HG03103 (cell line): ENCODE results near the gene ZBTB21.
"Not testable (repeated sequence)": the region's sequence is repeated elsewhere in the genome, so short reads cannot be mapped to it uniquely, and the experiment has no call there.

ENCODE experiments used
- ATAC-seq: cut with Tn5 transposase; IDR thresholded peaks from one replicate; pipeline ENCODE4 v1.9.1; 2021; ENCODE audit warnings: low read depth; ENCODE audit not compliant: unreplicated experiment

ZBTB21 gene

DNA sequence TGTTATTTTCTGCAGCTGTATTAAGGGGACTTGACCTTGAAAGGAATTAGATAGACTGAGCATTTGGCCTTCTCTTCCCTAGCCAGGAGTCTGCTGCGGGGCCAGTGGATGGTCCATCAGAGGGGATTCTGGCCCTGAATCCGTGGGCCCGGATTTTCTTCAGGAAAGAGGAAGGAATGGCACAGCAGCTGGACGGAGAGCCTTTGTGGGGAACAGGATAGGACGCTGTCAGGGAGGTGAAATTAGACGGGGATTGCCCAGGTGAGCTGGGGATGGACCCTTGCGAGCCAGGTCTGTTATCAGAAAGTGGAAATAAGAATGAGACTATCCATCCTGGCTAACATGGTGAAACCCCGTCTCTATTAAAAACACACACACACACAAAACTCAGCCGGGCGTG lies 54.6 kb downstream of the ZBTB21 start:
- ATAC-seq = no peak

DNA sequence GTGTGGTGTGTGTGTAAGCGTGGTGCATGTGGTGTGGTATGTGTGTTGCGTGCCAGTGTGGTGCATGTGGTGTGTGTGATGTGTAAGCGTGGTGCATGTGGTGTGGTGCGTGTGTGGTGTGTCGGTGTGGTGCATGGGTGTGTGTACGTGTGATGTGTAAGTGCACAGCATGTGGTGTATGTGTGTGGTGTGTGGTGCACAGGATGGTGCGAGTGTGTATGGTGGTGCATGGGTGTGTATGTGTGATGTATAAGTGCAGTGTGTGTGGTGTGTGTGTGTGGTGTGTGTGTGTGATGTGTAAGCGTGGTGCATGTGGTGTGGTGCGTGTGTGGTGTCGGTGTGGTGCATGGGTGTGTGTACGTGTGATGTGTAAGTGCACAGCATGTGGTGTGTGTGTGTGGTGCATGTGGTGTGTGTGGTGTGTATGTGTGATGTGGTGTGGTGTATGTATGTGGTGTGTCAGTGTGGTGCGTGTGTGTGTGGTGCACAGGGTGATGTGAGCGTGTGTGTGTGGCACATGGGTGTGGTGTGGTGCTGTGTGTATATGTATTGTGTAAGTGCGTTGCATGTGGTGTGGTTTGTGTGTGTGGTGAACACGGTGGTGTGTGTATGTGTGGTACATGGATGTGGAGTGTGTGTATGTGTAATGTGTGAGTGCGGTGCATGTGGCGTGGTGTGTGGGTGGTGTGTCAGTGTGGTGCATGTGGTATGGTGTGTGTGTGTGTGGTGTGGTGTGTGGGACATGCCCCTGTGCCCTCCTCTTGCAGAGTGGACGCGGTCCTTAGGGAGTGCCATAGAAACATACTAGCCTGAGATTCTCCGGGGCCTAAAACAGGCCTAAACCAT lies 55.3 kb downstream of the ZBTB21 start:
- ATAC-seq = no peak

DNA sequence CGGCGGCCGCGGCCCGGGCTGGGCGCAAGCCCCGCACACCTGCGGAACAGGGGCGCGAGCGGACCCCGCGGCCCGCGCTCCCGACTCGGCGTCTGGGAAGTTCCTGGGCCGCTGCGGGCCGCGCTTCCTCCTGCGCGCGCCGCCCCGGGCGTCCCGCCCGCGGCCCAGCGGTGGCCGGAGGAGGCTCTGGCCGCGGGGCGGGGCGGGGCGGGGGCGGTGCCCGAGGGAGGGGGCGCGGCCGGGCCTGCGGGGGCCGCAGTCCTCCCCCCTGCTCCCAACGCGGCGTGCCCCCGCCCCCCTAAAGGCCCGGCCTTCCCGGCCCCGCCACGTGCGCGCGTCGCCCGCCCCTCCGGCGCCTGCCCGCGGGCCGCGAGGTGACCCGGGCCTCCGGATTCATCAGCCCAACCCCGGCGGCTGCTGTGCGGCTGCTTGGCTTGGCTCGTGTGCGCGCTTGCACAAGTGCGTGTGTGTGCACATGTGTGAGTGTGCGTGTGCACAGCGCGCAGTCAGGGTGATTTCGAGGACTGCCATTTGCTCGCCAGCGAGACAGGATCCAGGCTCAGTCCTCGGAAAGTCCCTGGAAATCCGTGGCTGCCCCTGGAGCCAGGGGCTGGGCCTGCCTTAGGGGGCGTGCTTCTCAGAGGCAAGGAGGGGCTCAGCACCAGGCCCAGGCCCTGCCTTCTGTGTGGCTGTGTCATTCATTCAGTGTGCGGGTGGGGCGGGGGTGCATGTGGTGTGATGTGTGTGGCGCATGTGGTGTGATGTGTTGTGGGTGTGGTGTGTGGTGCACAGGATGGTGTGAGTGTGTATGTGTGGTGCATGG lies 56.1 kb downstream of the ZBTB21 start, which contains the start of gene C2CD2:
TSS of gene C2CD2 (minus strand) at position 188 of the 823 bp plus-strand sequence. CDS start 370 bp downstream, outside the sequence.
- peak; percentile 39 for ATAC-seq

DNA sequence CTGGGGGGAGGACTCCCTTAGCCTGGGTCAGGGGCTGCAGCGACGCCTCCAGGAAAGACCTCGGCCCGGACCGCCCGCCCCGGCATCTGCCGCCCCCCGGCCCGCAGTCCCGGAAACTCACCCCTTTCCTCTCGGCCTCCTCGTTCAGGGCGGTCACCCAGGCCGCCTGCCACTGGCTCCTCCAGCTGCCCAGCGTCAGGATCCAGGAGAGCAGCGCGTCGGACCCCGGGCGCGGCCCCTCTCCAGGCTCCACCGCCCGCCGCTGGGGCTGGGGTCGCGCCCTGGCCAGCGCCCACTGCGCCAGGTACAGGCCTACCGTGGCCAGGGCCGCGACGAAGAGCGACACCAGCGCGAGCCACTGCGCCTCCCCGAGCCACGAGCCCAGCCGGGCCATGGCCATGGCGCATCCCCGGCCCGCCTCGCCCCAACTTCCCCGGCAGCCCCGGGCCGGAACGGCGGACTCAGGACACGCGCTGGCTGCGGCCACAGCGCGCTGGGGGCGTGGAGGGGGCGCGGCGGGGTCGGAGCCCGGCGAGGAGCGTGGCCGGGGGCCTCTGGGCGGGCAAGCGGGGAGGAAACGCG lies 56.8 kb downstream of the ZBTB21 start:
- ATAC-seq = peak; percentile 27

DNA sequence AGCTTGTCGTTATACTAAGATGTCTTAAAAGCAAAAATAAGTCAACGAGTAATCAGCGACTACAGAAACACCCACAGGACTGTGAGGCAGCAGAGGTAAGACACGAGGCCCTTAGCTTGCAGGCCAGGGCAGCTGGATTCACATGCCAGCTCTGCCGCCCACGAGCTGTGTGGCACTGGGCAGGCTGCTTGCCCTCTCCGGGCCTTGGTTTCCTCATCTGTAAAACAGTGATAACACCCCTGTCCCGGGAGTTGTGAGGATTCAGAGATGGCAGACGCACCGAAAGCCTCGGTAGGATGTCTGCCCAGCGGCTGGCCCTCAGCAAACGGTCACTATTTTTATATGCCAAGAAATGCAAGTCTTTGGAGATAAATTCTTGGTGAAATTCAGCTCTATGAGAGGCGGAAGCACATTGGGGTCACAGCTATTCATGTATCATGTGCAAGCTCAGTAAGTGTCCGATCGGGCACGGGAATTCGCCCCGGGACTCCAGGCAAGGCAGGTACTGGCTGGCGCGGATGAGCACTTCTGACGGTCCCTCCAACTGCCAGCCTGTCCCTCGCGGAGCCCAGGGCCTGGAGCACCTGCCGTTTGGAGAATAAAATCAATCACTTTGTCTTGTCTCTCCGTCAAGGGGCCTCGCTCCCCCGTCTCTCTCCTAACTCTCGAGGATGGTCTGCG lies 57.5 kb downstream of the ZBTB21 start:
- no peak for ATAC-seq

DNA sequence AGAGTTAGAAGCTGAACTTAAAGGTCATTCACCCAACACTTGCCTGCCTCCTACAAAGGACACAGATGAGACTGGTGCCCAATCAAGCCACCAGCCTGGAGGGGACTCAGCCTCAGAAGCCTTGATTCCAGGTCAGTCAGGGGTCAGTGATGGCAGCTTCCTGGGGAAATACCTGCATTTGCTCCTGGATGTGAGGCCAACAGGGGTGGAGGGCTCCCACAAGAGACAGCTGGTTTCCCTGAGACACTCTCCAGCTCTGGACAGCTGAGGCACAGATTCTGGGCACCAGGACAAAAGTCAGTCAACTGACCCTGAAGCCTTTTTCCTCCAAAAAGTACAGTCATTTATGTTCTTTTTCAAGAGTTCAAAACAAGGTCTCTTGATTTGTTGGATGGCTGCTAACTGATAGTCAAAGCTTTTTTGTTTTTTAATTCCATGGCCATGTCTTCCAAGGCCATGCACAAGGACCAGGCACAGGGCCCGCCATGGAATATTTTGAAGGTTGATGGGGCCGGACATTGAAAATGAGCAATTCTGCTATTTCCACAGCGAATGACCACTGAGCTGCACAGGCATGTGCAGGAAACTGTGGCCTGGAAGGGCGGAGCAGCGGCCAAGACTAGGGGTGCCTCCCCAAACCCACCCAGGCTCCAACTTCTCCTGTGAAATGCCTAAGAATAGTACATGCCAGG lies 58.1 kb downstream of the ZBTB21 start:
- ATAC-seq = no peak

DNA sequence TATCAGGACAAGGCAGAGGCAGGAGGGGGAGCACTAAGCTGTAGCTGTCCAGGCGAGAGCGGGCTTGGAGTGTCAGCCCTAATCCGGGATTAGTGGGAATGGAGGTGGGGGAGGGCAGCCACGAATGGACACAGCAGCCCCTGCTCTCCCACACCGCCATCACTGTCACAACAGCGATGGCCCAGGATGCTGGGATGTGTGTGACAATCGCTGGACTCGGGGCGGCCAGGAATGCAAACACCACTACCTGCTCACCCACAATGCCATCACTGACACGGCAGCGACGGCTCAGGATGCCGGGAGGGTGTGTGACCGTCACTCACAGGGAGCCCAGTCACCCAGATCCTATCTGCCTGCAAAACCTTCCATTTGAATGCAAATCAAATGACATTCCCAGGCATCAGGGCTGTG lies 59.2 kb downstream of the ZBTB21 start:
- ATAC-seq = no peak

DNA sequence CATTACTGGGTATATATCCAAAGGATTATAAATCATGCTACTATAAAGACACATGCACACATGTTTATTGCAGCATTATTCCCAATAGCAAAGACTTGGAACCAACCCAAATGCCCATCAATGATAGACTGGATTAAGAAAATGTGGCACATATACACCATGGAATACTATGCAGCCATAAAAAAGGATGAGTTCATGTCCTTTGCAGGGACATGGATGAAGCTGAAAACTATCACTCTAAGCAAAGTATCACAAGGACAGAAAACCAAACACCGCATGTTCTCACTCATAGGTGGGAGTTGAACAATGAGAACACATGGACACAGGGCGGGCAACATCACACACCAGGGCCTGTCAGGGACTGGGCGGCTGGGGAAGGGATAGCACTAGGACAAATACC lies 60.5 kb downstream of the ZBTB21 start:
- ATAC-seq = not testable (repeated sequence)

DNA sequence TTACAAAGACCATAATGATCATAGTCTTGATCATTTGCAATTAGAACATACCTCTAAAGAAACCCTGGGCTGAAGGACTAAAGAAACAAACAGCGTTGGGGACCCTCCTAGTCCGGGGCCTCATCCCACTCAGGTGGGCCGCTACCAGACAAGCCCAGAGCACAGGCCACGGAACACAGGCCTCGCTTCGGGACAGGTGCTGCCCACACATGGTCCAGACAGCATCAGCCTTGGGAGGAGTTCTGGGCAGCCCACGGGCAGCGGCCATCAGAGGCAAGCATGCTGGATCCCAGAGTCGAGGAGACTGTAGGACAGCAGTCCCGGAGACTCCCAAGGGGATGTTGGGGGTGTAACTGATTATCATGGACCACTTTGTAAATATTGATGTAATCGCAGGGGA lies 61.3 kb downstream of the ZBTB21 start:
- ATAC-seq = no peak

DNA sequence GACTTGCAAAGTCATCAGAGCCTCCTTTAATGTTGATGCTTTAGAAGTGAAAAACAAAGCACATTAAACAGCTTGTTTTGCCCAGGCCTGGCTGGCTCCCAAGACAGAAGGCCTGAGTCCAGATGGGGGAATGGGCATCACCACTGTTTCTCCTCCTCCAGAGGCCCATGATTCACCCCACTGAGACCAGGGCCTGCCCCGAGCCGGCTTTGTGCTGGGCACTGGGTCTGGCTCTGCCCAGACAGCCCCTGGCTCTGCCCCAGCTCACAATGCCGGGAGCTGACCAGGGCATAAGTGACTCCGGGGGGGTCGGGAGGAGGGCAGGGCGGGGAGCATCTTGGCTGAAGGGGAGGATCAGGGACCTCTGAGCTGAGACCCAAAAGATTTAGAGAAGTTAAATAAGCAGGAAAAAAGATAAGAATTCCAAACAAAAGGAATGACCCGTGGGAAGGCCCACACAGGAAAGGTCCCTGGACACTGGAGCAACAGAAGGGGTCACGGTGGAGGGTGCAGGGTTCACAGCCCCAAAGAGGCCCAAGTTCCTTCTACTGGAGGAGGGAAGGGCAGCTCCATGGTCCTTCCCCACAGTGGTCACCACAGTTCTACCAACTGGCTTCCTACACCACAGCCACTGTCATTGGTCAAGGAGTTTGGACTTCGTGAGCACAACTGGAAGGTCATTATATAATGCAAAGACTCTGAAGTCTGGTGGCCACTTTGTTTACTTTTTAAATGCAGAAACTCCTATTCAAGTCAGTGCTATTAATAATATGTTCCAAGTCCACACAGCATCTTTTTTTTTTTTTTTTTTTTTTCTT lies 61.9 kb downstream of the ZBTB21 start:
- no peak for ATAC-seq

DNA sequence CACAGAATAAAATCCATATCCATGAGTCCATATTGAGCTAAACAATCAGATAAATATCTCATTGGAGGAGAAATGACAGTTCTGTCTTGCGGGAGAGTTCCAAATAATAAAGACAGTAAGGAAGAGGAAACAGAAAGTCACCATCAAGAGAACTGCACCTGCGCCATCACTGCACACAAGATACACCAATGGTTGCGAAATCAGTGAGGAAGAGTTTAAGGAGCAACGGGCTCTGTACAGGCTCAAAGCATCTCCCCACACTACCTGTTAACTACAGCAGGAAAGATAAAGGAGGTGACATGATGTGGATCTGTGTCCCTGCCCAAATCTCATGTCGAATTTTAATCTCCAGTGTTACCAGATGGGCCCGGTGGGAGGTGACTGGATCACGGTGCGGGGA lies 64.2 kb downstream of the ZBTB21 start:
- no peak for ATAC-seq

DNA sequence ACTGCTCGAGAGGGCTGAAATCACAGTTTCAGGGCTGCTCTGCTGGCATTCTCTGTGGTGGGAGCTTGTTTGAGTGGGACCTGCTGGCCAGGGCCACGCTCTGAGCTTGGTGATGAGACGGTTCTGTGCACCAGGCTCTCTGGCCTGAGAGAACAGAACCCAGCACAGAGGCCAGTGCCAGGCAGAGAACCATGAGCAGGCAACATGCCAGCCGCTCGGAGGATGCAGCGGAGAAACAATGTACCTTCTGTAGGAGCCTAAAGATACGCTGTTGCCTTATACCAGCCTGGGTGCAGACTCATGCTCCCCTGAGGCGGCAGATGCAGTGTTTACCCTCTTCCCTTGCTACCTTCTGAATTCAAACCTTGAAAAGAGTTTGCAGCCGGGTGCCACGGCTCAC lies 66.3 kb downstream of the ZBTB21 start:
- no peak for ATAC-seq

DNA sequence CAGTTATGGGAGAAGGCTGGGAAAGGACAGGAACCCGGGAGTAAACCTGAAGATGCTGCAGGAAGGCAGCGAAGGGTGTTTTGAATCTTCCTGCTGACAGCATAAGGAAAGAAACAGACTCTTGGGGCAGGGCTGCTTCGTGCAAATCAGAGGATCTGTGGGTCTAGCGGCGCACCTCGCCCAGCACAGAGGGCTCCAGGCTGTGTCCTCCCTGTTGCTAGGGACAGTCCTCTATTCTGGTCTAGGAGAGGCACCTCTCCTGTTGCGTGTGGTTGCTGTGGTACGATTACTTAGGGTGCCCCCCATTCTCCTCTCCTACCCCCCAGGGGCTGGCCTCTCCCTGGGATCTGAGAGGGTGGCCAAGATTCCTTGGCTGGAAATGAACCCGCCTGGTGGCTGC lies 67.7 kb downstream of the ZBTB21 start:
- ATAC-seq = no peak

DNA sequence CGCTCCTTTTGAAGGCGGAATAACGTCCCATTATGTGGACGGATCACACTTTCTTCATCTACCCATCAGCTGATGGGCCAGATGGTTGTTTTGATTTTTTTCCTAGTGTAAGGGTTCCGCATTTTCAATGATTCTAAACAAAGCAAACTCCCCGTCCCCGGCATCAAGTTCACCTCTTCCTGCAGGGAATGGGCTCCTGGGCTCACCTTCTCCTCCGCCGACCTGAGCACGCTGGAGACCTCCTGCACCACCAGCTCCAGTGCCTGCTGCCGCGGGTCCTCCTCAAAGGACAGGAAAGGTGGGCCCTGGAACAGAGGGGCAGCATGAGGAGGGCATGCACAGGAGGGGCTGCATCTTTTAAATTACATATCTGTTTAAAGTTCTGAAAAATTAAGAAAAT lies 68.2 kb downstream of the ZBTB21 start:
- ATAC-seq = no peak

DNA sequence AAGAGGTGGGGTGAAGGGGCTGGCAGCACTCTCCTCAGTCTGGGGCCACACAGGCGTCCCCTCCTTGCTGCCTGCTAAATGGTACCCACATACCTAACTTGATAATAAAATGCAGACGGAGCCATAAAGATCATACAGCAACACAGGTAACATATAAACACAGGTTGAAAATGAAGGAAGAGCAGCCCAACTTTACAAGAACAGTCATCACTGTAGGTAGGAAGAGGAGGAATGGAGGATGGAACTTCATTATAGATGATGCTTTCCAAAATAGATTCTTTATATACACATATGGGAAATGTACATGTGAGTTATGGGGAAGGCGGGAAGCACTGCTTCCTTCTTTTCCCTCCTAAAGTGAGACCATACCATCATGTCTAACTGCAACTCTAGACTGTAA lies 69.7 kb downstream of the ZBTB21 start:
- ATAC-seq = no peak

DNA sequence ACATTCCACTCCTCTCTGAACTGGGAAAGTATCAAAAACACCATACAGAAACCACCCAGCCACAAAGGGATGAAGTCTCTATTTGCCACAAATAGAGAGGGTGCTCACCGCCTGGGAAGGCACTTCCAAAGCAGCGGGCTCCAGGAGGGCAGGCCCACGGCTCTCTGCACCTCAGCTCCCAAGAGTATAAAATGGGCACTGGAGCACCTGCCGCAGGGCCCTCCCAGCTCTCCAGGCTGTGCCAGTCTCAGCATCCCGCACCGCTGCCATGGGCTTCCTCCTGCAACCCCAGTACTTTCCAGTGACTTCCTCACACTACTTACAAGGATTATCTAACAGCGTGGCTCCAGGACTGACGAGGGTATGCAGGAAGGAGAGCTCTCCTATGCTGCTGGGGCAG lies 70.8 kb downstream of the ZBTB21 start:
- ATAC-seq = no peak
